PFSK-1 (cell line): ENCODE measurements around the gene NT5DC3.

ENCODE experiments used
- POLR2AphosphoS5 ChIP-seq: IDR thresholded peaks from 2 replicates; pipeline ENCODE4 v1.6.1; 2012; ENCODE audit warnings: low read depth, mild to moderate bottlenecking, control low read depth, low read length, moderate library complexity
- REST ChIP-seq, 2 experiments: IDR thresholded peaks; 2 replicates each; pipeline versions ENCODE4 v1.6.1 to v1.8.0; 2011 to 2012; ENCODE audit warnings: low read depth in 2 of 2, low read length in 2 of 2, control low read depth in 1 of 2, inconsistent platforms in 1 of 2, mild to moderate bottlenecking in 1 of 2, moderate library complexity in 1 of 2; ENCODE audit not compliant: insufficient read depth in 1 of 2
- SIN3A ChIP-seq: IDR thresholded peaks from 2 replicates; pipeline ENCODE4 v1.6.1; 2012; ENCODE audit warnings: mild to moderate bottlenecking, low read length, moderate library complexity, borderline replicate concordance; ENCODE audit not compliant: insufficient read depth

- TF ChIP-seq REST (IDR thresholded peaks at IDR 0.05; ENCODE audit: insufficient read depth in 1 of 2, low read depth in 2 of 2, low read length in 2 of 2) (no peak), SIN3A (no peak), POLR2AphosphoS5 (no peak)
Measured at GRCh38 chr12:103816663-103817062, 24.4 kb downstream of the NT5DC3 start.
